ENCODE measurements around the gene AGAP2. TPM values are rescaled to one million over a fixed set of nuclear protein-coding genes. Genes with fewer than 3 reads are reported as not detected.

AGAP2 gene
- 0.29 and 0.33 TPM in 2 replicates for total RNA-seq

GRCh38 chr12:57738661-57739237, at the start of gene AGAP2:
Gene AGAP2 (minus strand): TSS chr12:57738742. CDS start chr12:57738246, 496 bp downstream.

GRCh38 chr12:57782608-57783465, 44.3 kb upstream of the AGAP2 start, which contains the start of gene TSFM:
Gene TSFM (plus strand): TSS chr12:57782787. CDS start chr12:57782802, 15 bp downstream.

GRCh38 chr12:57772429-57773322, 34.1 kb upstream of the AGAP2 start, which contains the start of gene EEF1AKMT3:
Gene EEF1AKMT3 (plus strand): TSS chr12:57772614. CDS start chr12:57772725, 111 bp downstream.

GRCh38 chr12:57771873-57772428, 33.4 kb upstream of the AGAP2 start, which contains the start of gene METTL1:
Gene METTL1 (minus strand): TSS chr12:57772105. CDS start chr12:57772083, 22 bp downstream.

GRCh38 chr12:57766464-57767304, 28.1 kb upstream of the AGAP2 start, which contains the start of gene CYP27B1:
Gene CYP27B1 (minus strand): TSS chr12:57767078. CDS start chr12:57767041, 37 bp downstream.

GRCh38 chr12:57754411-57755193, 16.1 kb upstream of the AGAP2 start, which contains the start of gene MARCHF9:
Gene MARCHF9 (plus strand): TSS chr12:57755103. CDS start chr12:57755529, 426 bp downstream.

GRCh38 chr12:57751788-57752667, 13.5 kb upstream of the AGAP2 start, which contains the start of gene CDK4:
Gene CDK4 (minus strand): TSS chr12:57752310. CDS start chr12:57751717, 593 bp downstream.

GRCh38 chr12:57744777-57745484, 6.4 kb upstream of the AGAP2 start, which contains the start of gene TSPAN31:
Gene TSPAN31 (plus strand): TSS chr12:57745039. CDS start chr12:57745155, 116 bp downstream.

GRCh38 chr12:57693659-57694458, 44.7 kb downstream of the AGAP2 start, which contains the start of gene OS9:
Gene OS9 (plus strand): TSS chr12:57694132. CDS start chr12:57694162, 30 bp downstream.

Other genes with a start within 250 kb of the AGAP2 start
- gene DDIT3, start 218.2 kb downstream of the AGAP2 start, total RNA-seq: 4.9 and 5.9 TPM in 2 replicates
- gene MBD6, start 215.9 kb downstream of the AGAP2 start, total RNA-seq: 9.3 and 12.7 TPM in 2 replicates
- 145 and 151 TPM in 2 replicates for gene DCTN2, start 191.6 kb downstream of the AGAP2 start, total RNA-seq
- not detected in 2 replicates for gene KIF5A, start 188.7 kb downstream of the AGAP2 start, total RNA-seq
- gene PIP4K2C, start 147.6 kb downstream of the AGAP2 start, total RNA-seq: 9.1 and 9.6 TPM in 2 replicates
- 0.48 and 1.3 TPM in 2 replicates for gene DTX3, start 133.9 kb downstream of the AGAP2 start, total RNA-seq
- gene ARHGEF25, start 127.3 kb downstream of the AGAP2 start, total RNA-seq: 0.10 and 0.98 TPM in 2 replicates
- gene B4GALNT1, start 105.5 kb downstream of the AGAP2 start, total RNA-seq: not detected in 2 replicates
- 182 and 199 TPM in 2 replicates for gene OS9, start 44.6 kb downstream of the AGAP2 start, total RNA-seq
- gene TSPAN31, start 6.3 kb upstream of the AGAP2 start, total RNA-seq: 33.3 and 47.4 TPM in 2 replicates
- gene CDK4, start 13.6 kb upstream of the AGAP2 start, total RNA-seq: 215 and 222 TPM in 2 replicates
- 2.7 and 7.5 TPM in 2 replicates for gene MARCHF9, start 16.4 kb upstream of the AGAP2 start, total RNA-seq
- under 0.01 and 0.67 TPM in 2 replicates for gene CYP27B1, start 28.3 kb upstream of the AGAP2 start, total RNA-seq
- gene METTL1, start 33.4 kb upstream of the AGAP2 start, total RNA-seq: 5.9 TPM in 2 replicates
- gene EEF1AKMT3, start 33.9 kb upstream of the AGAP2 start, total RNA-seq: 8.8 and 10.5 TPM in 2 replicates
- 15.7 and 17.4 TPM in 2 replicates for gene TSFM, start 44.0 kb upstream of the AGAP2 start, total RNA-seq
- gene AVIL, start 80.0 kb upstream of the AGAP2 start, total RNA-seq: 0.98 and 1.1 TPM in 2 replicates
- 81.9 and 99.9 TPM in 2 replicates for gene CTDSP2, start 108.0 kb upstream of the AGAP2 start, total RNA-seq
- gene ATP23, start 202.8 kb upstream of the AGAP2 start, total RNA-seq: 5.1 and 5.6 TPM in 2 replicates